Choroid plexus epithelial cell (primary cell): Measurements from ENCODE around the gene COL6A3.

Source experiments
- DNase-seq: peaks from one replicate; pipeline ENCODE4 v3.0.0-alpha.2; 2010; ENCODE audit warnings: low read depth
- H3K4me3 ChIP-seq: 2 replicates; pipeline ENCODE4 v1.5.1; 2011; ENCODE audit warnings: low read depth, mild to moderate bottlenecking, control low read depth, low read length, moderate library complexity
- CTCF ChIP-seq: conservative IDR thresholded peaks from 2 replicates; pipeline ENCODE4 v1.5.1; 2011; ENCODE audit warnings: low read depth, mild to moderate bottlenecking, control low read depth, inconsistent platforms, low read length, moderate library complexity

Gene COL6A3

GRCh38 chr2:237429753-237430152 lies 15.8 kb upstream of the COL6A3 start:
- peak; percentile 42 for DNase-seq
- no peak overlapping the region for H3K4me3 ChIP-seq
- TF ChIP-seq CTCF = no peak

GRCh38 chr2:237427769-237428506 lies 14.0 kb upstream of the COL6A3 start:
- no peak for TF ChIP-seq CTCF
- no peak overlapping the region for H3K4me3 ChIP-seq
- DNase-seq = no peak

GRCh38 chr2:237426517-237426916 lies 12.6 kb upstream of the COL6A3 start:
- DNase-seq = no peak
- no peak for TF ChIP-seq CTCF

GRCh38 chr2:237425320-237425719 lies 11.4 kb upstream of the COL6A3 start:
- TF ChIP-seq CTCF = no peak
- no peak overlapping the region for H3K4me3 ChIP-seq
- DNase-seq = no peak

More at GRCh38 chr2:237426517-237426916, 12.6 kb upstream of the COL6A3 start:
- H3K4me3 ChIP-seq = no peak overlapping the region

- H3K4me3 ChIP-seq = no peak overlapping the region
- no peak for DNase-seq
- TF ChIP-seq CTCF = no peak
Observed at GRCh38 chr2:237424544-237424943, 10.6 kb upstream of the COL6A3 start.

- no peak for DNase-seq
- TF ChIP-seq CTCF = no peak
- no peak overlapping the region for H3K4me3 ChIP-seq
Observed at GRCh38 chr2:237423891-237424290, 9.9 kb upstream of the COL6A3 start.

- no peak for TF ChIP-seq CTCF
- DNase-seq = no peak
- no peak overlapping the region for H3K4me3 ChIP-seq
Observed at GRCh38 chr2:237422309-237422708, 8.3 kb upstream of the COL6A3 start.
